H9 (cell line): Measurements from ENCODE around the gene PALD1. TPM values are rescaled to one million over a fixed set of nuclear protein-coding genes. Genes with fewer than 3 reads are reported as not detected.

Experiments used
- DNase-seq: peaks from one replicate; pipeline ENCODE4 v3.0.0-alpha.2; 2017
- H2AFZ ChIP-seq: one replicate; pipeline ENCODE4 v1.6.1; 2013; ENCODE audit warnings: mild to moderate bottlenecking, low read length, control low read depth, moderate library complexity
- H2AK5ac ChIP-seq: 2 replicates; pipeline ENCODE4 v1.6.1; 2013; ENCODE audit warnings: low read length, control low read depth, mixed read lengths; ENCODE audit not compliant: insufficient read length
- H2BK120ac ChIP-seq: one replicate; pipeline ENCODE4 v1.6.1; 2013; ENCODE audit warnings: low read depth, mild to moderate bottlenecking, low read length, control low read depth, inconsistent platforms; ENCODE audit not compliant: poor library complexity, severe bottlenecking
- H2BK12ac ChIP-seq: 2 replicates; pipeline ENCODE4 v1.6.1; 2013; ENCODE audit warnings: low read length, control low read depth, mixed read lengths, low read depth; ENCODE audit not compliant: insufficient read length
- H2BK15ac ChIP-seq: 2 replicates; pipeline ENCODE4 v1.6.1; 2013; ENCODE audit warnings: low read depth, low read length, control low read depth
- H2BK20ac ChIP-seq: one replicate; pipeline ENCODE4 v1.6.1; 2013; ENCODE audit warnings: low read depth, mild to moderate bottlenecking, low read length, control low read depth, inconsistent platforms; ENCODE audit not compliant: poor library complexity, severe bottlenecking
- H2BK5ac ChIP-seq: 2 replicates; pipeline ENCODE4 v1.6.1; 2013; ENCODE audit warnings: low read length, control low read depth, mixed read lengths; ENCODE audit not compliant: insufficient read length
- H3K14ac ChIP-seq: 2 replicates; pipeline ENCODE4 v1.6.1; 2013; ENCODE audit warnings: low read length, control low read depth; ENCODE audit not compliant: insufficient read depth
- H3K18ac ChIP-seq: 2 replicates; pipeline ENCODE4 v1.6.1; 2013; ENCODE audit warnings: low read depth, mild to moderate bottlenecking, mixed read lengths, low read length, control low read depth; ENCODE audit not compliant: insufficient read length
- H3K23ac ChIP-seq: 2 replicates; pipeline ENCODE4 v1.6.1; 2013; ENCODE audit warnings: low read length, control low read depth, mixed read lengths, low read depth; ENCODE audit not compliant: insufficient read length
- H3K23me2 ChIP-seq: 2 replicates; pipeline ENCODE4 v1.6.1; 2013; ENCODE audit warnings: low read depth, mild to moderate bottlenecking, mixed read lengths, low read length, control low read depth; ENCODE audit not compliant: insufficient read length, poor library complexity, severe bottlenecking
- H3K27ac ChIP-seq: 2 replicates; pipeline ENCODE4 v1.5.1; 2013; ENCODE audit warnings: low read length, control low read depth, mixed read lengths, low read depth; ENCODE audit not compliant: insufficient read length
- H3K27me3 ChIP-seq: 2 replicates; pipeline ENCODE4 v1.6.1; 2013; ENCODE audit warnings: low read length, control low read depth, inconsistent platforms; ENCODE audit not compliant: insufficient read depth
- H3K4ac ChIP-seq: 2 replicates; pipeline ENCODE4 v1.6.1; 2013; ENCODE audit warnings: low read depth, mild to moderate bottlenecking, control low read depth, inconsistent platforms, low read length, moderate library complexity
- H3K4me1 ChIP-seq: 2 replicates; pipeline ENCODE4 v1.6.1; 2013; ENCODE audit warnings: low read length, control low read depth, inconsistent platforms; ENCODE audit not compliant: insufficient read depth
- H3K4me2 ChIP-seq: 2 replicates; pipeline ENCODE4 v1.6.1; 2013; ENCODE audit warnings: low read length, control low read depth, mixed read lengths; ENCODE audit not compliant: insufficient read length, insufficient read depth
- H3K56ac ChIP-seq: 2 replicates; pipeline ENCODE4 v1.6.1; 2013; ENCODE audit warnings: low read depth, mild to moderate bottlenecking, mixed read lengths, low read length, control low read depth; ENCODE audit not compliant: insufficient read length
- H3K79me1 ChIP-seq: 2 replicates; pipeline ENCODE4 v1.6.1; 2013; ENCODE audit warnings: low read depth, mild to moderate bottlenecking, moderate library complexity, low read length, control low read depth, inconsistent platforms; ENCODE audit not compliant: insufficient read depth, poor library complexity, severe bottlenecking
- H3K79me2 ChIP-seq: 2 replicates; pipeline ENCODE4 v1.6.1; 2013; ENCODE audit warnings: low read length, control low read depth, inconsistent platforms; ENCODE audit not compliant: insufficient read depth
- H3K9ac ChIP-seq: 2 replicates; pipeline ENCODE4 v1.6.1; 2013; ENCODE audit warnings: low read length, control low read depth, mixed read lengths; ENCODE audit not compliant: insufficient read length; ENCODE audit errors: extremely low read depth
- H3K9me3 ChIP-seq: one replicate; pipeline ENCODE4 v1.6.1; 2013; ENCODE audit warnings: low read depth, low read length, inconsistent platforms; ENCODE audit not compliant: control insufficient read depth
- H3T11ph ChIP-seq: one replicate; pipeline ENCODE4 v1.6.1; 2013; ENCODE audit warnings: mild to moderate bottlenecking, low read length, control low read depth, inconsistent platforms
- H4K20me1 ChIP-seq: one replicate; pipeline ENCODE4 v1.6.1; 2013; ENCODE audit not compliant: control insufficient read depth, insufficient read length, insufficient read depth
- H4K5ac ChIP-seq: 2 replicates; pipeline ENCODE4 v1.6.1; 2013; ENCODE audit warnings: low read depth, mild to moderate bottlenecking, mixed read lengths, low read length, control low read depth; ENCODE audit not compliant: insufficient read length
- H4K8ac ChIP-seq: replicated peaks from 2 replicates; pipeline ENCODE4 v1.6.1; 2013; ENCODE audit warnings: low read length, control low read depth, mixed read lengths, low read depth; ENCODE audit not compliant: insufficient read length
- H4K91ac ChIP-seq: 2 replicates; pipeline ENCODE4 v1.6.1; 2013; ENCODE audit warnings: low read depth, mild to moderate bottlenecking, moderate library complexity, mixed read lengths, low read length, control low read depth; ENCODE audit not compliant: insufficient read length
- H3K27ac Mint-ChIP-seq, 3 experiments: 2 replicates in 2 of 3; 3 replicates in 1 of 3; pipeline ENCODE4 v1.8.0; 2020 to 2021; ENCODE audit warnings: mixed read lengths in 3 of 3, mild to moderate bottlenecking in 1 of 3, moderate library complexity in 1 of 3
- H3K27me3 Mint-ChIP-seq: 2 replicates; pipeline ENCODE4 v1.8.0; 2021; ENCODE audit warnings: low read depth, mild to moderate bottlenecking, moderate library complexity, mixed read lengths
- H3K36me3 Mint-ChIP-seq, 3 experiments: 2 replicates in 2 of 3; 3 replicates in 1 of 3; pipeline ENCODE4 v1.8.0; 2020 to 2021; ENCODE audit warnings: low read depth in 3 of 3, mixed read lengths in 3 of 3; ENCODE audit not compliant: insufficient read depth in 1 of 3
- H3K4me1 Mint-ChIP-seq, 2 experiments: 2 replicates each; pipeline ENCODE4 v1.8.0; 2020; ENCODE audit warnings: mixed read lengths in 2 of 2
- H3K4me3 Mint-ChIP-seq, 2 experiments: 2 replicates in 1 of 2; 3 replicates in 1 of 2; pipeline ENCODE4 v1.8.0; 2020 to 2021; ENCODE audit warnings: mild to moderate bottlenecking in 2 of 2, mixed read lengths in 2 of 2, moderate library complexity in 1 of 2
- H3K9me3 Mint-ChIP-seq, 2 experiments: 2 replicates in 1 of 2; 3 replicates in 1 of 2; pipeline ENCODE4 v1.8.0; 2020; ENCODE audit warnings: mild to moderate bottlenecking in 2 of 2, mixed read lengths in 2 of 2, moderate library complexity in 1 of 2
- WGBS: extraction: QIAGEN DNeasy Blood & Tissue Kit; methylation state at CpG from one replicate; pipeline ENCODE4 v1.1.7; 2013; ENCODE audit warnings: missing lambda C conversion rate, low lambda C conversion rate, mixed read lengths; ENCODE audit not compliant: insufficient read length; ENCODE audit errors: extremely low coverage; 5-methylcytosine and 5-hydroxymethylcytosine counted together
- total RNA-seq: library from RNA; stranded (reverse); gene quantifications from 2 replicates; pipeline ENCODE4 v1.2.1, GENCODE V29; 2021
- TF ChIP-seq, protein P1 (sequence below): fragments of 200-600 bp; sonication (generic); conservative IDR thresholded peaks from 3 replicates; pipeline ENCODE4 v1.8.0; 2021; ENCODE audit warnings: antibody characterized with exemption, mild to moderate bottlenecking

PALD1 gene
- total RNA-seq, 1 experiment from 2014 or later, result 21.1 TPM

DNA sequence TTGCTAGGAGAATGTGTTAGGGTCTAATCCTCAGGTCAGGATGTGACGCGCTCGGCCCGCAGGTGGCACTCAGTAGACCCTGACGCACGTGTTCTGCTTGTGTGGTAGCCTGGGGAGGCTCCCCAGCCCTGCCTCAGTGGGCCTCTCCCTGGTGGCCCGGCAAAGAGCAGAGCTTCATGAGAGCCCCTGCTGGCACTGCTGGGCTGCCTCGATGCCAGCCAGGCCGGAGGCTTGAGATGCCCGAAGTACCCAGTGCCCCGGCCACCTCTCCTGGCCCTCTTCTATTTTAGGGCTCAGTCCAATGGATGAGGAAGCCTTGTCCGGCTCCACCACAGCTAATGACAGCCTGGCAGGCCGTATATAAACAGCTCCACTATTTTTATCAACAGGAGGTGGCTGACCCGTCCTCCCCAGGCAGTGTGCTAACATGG, 82.0 kb downstream of the PALD1 start:
- Mint-ChIP-seq H3K9me3 (no peaks in the 10 kb centered on the region; a peak in 1 of 5 replicates), H3K27ac (no peak overlapping the region), H3K27me3 (no peaks in the 10 kb centered on the region), H3K4me1 (peaks cover 19 to 29% of the 10 kb centered on the region in 2 experiments), H3K4me3 (no peak overlapping the region), H3K36me3 (peaks cover 0 to 3% (median 2%) of the 10 kb centered on the region in 3 experiments; a peak in 5 of 7 replicates)
- no peaks in the 10 kb centered on the region for H3K79me2 ChIP-seq
- H3K9ac ChIP-seq, result no peak overlapping the region
- H2AK5ac ChIP-seq, result no peak overlapping the region
- H2BK20ac ChIP-seq, result no peak overlapping the region
- H4K20me1 ChIP-seq, result no peaks in the 10 kb centered on the region
- no peak overlapping the region for H3K18ac ChIP-seq
- H3K14ac ChIP-seq, result no peak overlapping the region
- no peak overlapping the region for H3K4me2 ChIP-seq
- no peak overlapping the region for H2BK12ac ChIP-seq
- no peak overlapping the region for H2BK5ac ChIP-seq
- no peak overlapping the region for H3K27ac ChIP-seq
- no peaks in the 10 kb centered on the region for H3K27me3 ChIP-seq
- no CpG with 5 or more reads among the region's 14 CpGs for WGBS
- no peak overlapping the region for H2AFZ ChIP-seq
- H3T11ph ChIP-seq, result no peak overlapping the region
- no peaks in the 10 kb centered on the region for H3K79me1 ChIP-seq
- no peak overlapping the region for H2BK15ac ChIP-seq
- no peak overlapping the region for H3K56ac ChIP-seq
- TF ChIP-seq, protein P1, sequence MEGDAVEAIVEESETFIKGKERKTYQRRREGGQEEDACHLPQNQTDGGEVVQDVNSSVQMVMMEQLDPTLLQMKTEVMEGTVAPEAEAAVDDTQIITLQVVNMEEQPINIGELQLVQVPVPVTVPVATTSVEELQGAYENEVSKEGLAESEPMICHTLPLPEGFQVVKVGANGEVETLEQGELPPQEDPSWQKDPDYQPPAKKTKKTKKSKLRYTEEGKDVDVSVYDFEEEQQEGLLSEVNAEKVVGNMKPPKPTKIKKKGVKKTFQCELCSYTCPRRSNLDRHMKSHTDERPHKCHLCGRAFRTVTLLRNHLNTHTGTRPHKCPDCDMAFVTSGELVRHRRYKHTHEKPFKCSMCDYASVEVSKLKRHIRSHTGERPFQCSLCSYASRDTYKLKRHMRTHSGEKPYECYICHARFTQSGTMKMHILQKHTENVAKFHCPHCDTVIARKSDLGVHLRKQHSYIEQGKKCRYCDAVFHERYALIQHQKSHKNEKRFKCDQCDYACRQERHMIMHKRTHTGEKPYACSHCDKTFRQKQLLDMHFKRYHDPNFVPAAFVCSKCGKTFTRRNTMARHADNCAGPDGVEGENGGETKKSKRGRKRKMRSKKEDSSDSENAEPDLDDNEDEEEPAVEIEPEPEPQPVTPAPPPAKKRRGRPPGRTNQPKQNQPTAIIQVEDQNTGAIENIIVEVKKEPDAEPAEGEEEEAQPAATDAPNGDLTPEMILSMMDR, result no peak
- no peaks in the 10 kb centered on the region for H3K9me3 ChIP-seq
- H3K4me1 ChIP-seq, result no peaks in the 10 kb centered on the region
- no peak overlapping the region for H4K5ac ChIP-seq
- no peak for DNase-seq
- no peak overlapping the region for H4K8ac ChIP-seq
- H3K4ac ChIP-seq, result no peak overlapping the region
- no peaks in the 10 kb centered on the region for H3K23me2 ChIP-seq
- no peak overlapping the region for H4K91ac ChIP-seq
- H3K23ac ChIP-seq, result no peak overlapping the region
- no peak overlapping the region for H2BK120ac ChIP-seq
